Measurements from ENCODE around the gene IBA57.

DNA sequence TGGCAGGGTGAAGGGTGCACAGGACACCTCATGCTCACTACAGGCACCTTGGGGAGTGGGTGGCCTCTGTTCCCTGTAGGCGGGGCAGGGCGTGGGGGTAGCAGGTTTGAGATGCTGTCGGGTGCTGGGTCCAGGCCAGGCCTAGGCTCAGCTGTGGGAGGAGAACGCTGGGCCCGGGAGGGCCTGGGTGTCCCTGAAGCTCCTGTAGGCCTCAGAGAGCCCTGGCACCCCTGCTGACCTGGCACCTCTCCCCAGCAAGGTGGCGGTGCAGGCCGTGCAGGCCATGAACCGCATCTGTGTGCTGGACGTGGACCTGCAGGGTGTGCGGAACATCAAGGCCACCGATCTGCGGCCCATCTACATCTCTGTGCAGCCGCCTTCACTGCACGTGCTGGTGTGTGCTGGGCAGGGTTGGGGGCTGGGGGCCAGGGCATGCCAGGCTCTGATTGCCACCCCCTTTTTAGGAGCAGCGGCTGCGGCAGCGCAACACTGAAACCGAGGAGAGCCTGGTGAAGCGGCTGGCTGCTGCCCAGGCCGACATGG, 18.4 kb upstream of the IBA57 start:
- no peak for TF ChIP-seq POLR2AphosphoS5 (IDR thresholded peaks at IDR 0.05)
- TF ChIP-seq, protein P1, sequence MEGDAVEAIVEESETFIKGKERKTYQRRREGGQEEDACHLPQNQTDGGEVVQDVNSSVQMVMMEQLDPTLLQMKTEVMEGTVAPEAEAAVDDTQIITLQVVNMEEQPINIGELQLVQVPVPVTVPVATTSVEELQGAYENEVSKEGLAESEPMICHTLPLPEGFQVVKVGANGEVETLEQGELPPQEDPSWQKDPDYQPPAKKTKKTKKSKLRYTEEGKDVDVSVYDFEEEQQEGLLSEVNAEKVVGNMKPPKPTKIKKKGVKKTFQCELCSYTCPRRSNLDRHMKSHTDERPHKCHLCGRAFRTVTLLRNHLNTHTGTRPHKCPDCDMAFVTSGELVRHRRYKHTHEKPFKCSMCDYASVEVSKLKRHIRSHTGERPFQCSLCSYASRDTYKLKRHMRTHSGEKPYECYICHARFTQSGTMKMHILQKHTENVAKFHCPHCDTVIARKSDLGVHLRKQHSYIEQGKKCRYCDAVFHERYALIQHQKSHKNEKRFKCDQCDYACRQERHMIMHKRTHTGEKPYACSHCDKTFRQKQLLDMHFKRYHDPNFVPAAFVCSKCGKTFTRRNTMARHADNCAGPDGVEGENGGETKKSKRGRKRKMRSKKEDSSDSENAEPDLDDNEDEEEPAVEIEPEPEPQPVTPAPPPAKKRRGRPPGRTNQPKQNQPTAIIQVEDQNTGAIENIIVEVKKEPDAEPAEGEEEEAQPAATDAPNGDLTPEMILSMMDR (IDR thresholded peaks at IDR 0.05) = no peak
